Transverse colon (tissue), 4 donors: Measurements from ENCODE around the gene ANKRD24. TPM values are rescaled to one million over a fixed set of nuclear protein-coding genes. Genes with fewer than 3 reads are reported as not detected.
"Not testable (repeated sequence)": the region's sequence is repeated elsewhere in the genome, so short reads cannot be mapped to it uniquely, and the experiment has no call there.

ENCODE experiments used
- DNase-seq: peaks from one replicate; pipeline ENCODE4 v3.0.0-alpha.2; 2019
- H3K27ac ChIP-seq, 4 donors: fragments of 200-600 bp; sonication (generic); 2 replicates each; pipeline ENCODE4 v1.5.1; 2016 to 2018; ENCODE audit warnings: inconsistent platforms in 4 of 4
- H3K27me3 ChIP-seq: fragments of 200-600 bp; sonication (generic); 2 replicates; pipeline ENCODE4 v1.5.1; 2017; ENCODE audit warnings: inconsistent platforms
- H3K36me3 ChIP-seq, 4 donors: fragments of 200-600 bp; sonication (generic); 2 replicates each; pipeline ENCODE4 v1.5.1; 2017 to 2019; ENCODE audit warnings: inconsistent platforms in 4 of 4
- H3K4me1 ChIP-seq, 4 donors: fragments of 200-600 bp; sonication (generic); 2 replicates each; pipeline ENCODE4 v1.5.1; 2017 to 2020; ENCODE audit warnings: inconsistent platforms in 4 of 4
- H3K4me3 ChIP-seq, 4 donors: fragments of 200-600 bp; sonication (generic); 1 replicate in 1 of 4; 2 replicates in 3 of 4; pipeline versions ENCODE4 v1.5.1 to v1.6.1; 2017 to 2019; ENCODE audit warnings: inconsistent platforms in 4 of 4
- H3K9me3 ChIP-seq, 2 donors: fragments of 200-600 bp; sonication (generic); 2 replicates each; pipeline ENCODE4 v1.5.1; 2017 to 2019; ENCODE audit warnings: inconsistent platforms in 2 of 2
- EP300 ChIP-seq: sonication (generic); formaldehyde crosslinking; IDR thresholded peaks from one replicate; pipeline ENCODE4 v1.6.1; 2017; ENCODE audit warnings: antibody characterized with exemption, low read depth
- POLR2A ChIP-seq: fragments of 450-650 bp; IDR thresholded peaks from one replicate; pipeline ENCODE4 v1.6.1; 2016; ENCODE audit warnings: antibody characterized with exemption, mild to moderate bottlenecking, moderate library complexity
- POLR2AphosphoS5 ChIP-seq, 3 donors: sonication (generic); formaldehyde crosslinking; IDR thresholded peaks; one replicate each; pipeline ENCODE4 v1.6.1; 2016; ENCODE audit warnings: antibody characterized with exemption in 3 of 3
- WGBS, 2 donors: methylation state at CpG; one replicate each; pipeline ENCODE4 v1.1.5; 2018; ENCODE audit warnings: low coverage in 1 of 2; 5-methylcytosine and 5-hydroxymethylcytosine counted together
- in situ Hi-C, 4 donors: fragments of 200-750 bp; cut with MboI; loops; one replicate each; pipeline versions ENCODE4 v1.15.0 to v1.15.1; 2017; ENCODE audit warnings: low sequenced_read_pairs in 3 of 4, low pct_ligation_motif_present in 1 of 4, low pct_unique_long_range_greater_than_20kb in 1 of 4
- intact Hi-C: fragments of 100-400 bp; cut with DNase I; formaldehyde crosslinking; loops from one replicate; pipeline ENCODE4 v1.15.1; 2023; ENCODE audit warnings: low total_unique reads
- total RNA-seq, 4 donors: library from RNA; depleted of rRNA; stranded (reverse); fragments of >200 nt; gene quantifications; one replicate each; pipeline ENCODE4 v1.1.0, GENCODE V29; 2016
- TF ChIP-seq, protein P1 (sequence below), 5 experiments: fragments of 200-600 bp in 3 of 5; fragments of 450-650 bp in 2 of 5; sonication (generic) in 3 of 5; IDR thresholded peaks; 1 replicate in 2 of 5; 2 replicates in 3 of 5; pipeline ENCODE4 v1.5.1; 2016 to 2017; ENCODE audit warnings: antibody characterized with exemption in 5 of 5, inconsistent platforms in 3 of 5, mild to moderate bottlenecking in 2 of 5, moderate library complexity in 1 of 5

ANKRD24 gene
- total RNA-seq, 4 donors from 2014 or later = 1.2 to 6.4 (median 2.1) TPM

DNA sequence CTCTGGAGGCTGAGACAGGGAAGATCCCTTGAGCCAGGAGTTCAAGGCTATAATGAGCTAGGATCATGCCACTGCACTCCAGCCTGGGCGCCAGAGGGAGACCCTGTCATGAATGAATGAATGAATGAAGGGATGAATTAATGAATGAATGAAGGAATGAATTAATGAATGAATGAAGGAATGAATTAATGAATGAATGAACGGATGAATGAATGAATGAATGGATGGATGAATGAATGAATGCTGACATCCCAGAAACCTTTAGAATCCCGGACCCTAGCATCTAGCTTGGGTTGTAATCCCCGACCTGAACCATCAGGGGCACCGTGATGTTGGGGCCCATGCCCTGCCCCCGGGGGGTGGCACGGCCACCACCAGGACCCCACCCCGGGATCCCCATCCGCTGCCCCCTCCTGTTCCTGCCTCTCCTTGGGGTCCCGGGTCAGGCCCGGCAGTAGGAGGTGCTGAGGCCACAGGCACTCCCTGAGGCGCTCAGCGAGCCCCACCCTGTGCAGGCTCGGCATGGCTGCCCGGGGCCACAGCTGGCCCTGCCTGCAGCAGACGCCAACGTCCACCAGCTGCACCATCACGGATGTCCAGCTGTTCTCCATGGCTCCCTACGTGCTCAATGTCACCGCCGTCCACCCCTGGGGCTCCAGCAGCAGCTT lies 50.3 kb downstream of the ANKRD24 start:
- no peak for DNase-seq
- in situ Hi-C loops = no loop called here
- peaks cover 48% of the 10 kb centered on the region for H3K27me3 ChIP-seq

DNA sequence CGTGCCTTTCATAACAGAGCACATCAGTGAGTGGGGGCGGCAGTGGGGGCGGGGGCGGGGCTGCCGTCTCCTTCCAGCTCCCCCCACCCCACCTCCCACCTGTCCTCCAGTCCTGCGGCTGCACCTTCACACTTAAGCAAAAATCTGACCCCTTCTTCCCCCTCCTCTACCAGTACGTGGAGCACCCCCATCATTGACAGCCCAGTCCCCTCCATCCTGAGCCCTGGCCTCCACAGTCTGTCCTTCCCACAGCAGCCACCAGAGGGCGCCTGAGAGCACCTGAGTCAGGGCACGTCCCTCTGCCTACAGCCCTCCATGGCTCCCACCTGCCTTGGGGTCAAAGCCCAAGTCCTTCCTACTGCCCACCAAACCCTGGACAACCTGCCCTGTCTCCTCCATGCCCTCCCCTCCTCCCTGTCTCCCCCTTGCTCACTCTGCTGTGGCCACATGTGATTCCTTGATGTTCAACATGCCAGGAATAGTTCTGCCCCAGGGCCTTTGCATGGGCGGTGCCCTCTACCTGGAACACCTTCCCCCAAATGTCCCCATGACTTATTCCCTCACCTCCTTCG lies 50.9 kb downstream of the ANKRD24 start:
- H3K27ac ChIP-seq = no peak overlapping the region
- in situ Hi-C loops (no loop called here), intact Hi-C loops (no loop called here)
- peaks cover 42% of the 10 kb centered on the region for H3K27me3 ChIP-seq
- no peaks in the 10 kb centered on the region for H3K36me3 ChIP-seq
- TF ChIP-seq, protein P1, sequence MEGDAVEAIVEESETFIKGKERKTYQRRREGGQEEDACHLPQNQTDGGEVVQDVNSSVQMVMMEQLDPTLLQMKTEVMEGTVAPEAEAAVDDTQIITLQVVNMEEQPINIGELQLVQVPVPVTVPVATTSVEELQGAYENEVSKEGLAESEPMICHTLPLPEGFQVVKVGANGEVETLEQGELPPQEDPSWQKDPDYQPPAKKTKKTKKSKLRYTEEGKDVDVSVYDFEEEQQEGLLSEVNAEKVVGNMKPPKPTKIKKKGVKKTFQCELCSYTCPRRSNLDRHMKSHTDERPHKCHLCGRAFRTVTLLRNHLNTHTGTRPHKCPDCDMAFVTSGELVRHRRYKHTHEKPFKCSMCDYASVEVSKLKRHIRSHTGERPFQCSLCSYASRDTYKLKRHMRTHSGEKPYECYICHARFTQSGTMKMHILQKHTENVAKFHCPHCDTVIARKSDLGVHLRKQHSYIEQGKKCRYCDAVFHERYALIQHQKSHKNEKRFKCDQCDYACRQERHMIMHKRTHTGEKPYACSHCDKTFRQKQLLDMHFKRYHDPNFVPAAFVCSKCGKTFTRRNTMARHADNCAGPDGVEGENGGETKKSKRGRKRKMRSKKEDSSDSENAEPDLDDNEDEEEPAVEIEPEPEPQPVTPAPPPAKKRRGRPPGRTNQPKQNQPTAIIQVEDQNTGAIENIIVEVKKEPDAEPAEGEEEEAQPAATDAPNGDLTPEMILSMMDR (IDR thresholded peaks at IDR 0.05) = peak; percentile 48 to 63 (median 55)
- TF ChIP-seq POLR2A (no peak), EP300 (no peak), POLR2AphosphoS5 (IDR thresholded peaks at IDR 0.05) (no peak)
- peak; percentile 57 for DNase-seq
- 23 to 24% methylated on average over 3 to 11 of the region's 11 CpGs for WGBS, 2 donors
- H3K9me3 ChIP-seq = no peaks in the 10 kb centered on the region
- H3K4me3 ChIP-seq = no peak overlapping the region
- no peaks in the 10 kb centered on the region for H3K4me1 ChIP-seq

More for the DNA sequence above, 50.3 kb downstream of the ANKRD24 start:
- TF ChIP-seq, protein P1 (IDR thresholded peaks at IDR 0.05) = no peak
- 30 to 100% methylated on average over 1 to 21 of the region's 21 CpGs for WGBS, 2 donors
- no peak overlapping the region for H3K4me3 ChIP-seq
- intact Hi-C loops = no loop called here
- no peak overlapping the region for H3K27ac ChIP-seq
- no peaks in the 10 kb centered on the region for H3K36me3 ChIP-seq
- H3K9me3 ChIP-seq = no peaks in the 10 kb centered on the region
- H3K4me1 ChIP-seq = no peaks in the 10 kb centered on the region

- H3K9me3 ChIP-seq = no peaks in the 10 kb centered on the region
- no peak overlapping the region for H3K4me3 ChIP-seq
- DNase-seq = no peak
- no peaks in the 10 kb centered on the region for H3K4me1 ChIP-seq
- intact Hi-C loops = no loop called here
- no peak overlapping the region for H3K27ac ChIP-seq
- WGBS, 2 donors = 50% methylated on average over 21 of the region's 21 CpGs; no CpG with 5 or more reads in 1 of the 2 donors
- TF ChIP-seq POLR2A (no peak), POLR2AphosphoS5 (IDR thresholded peaks at IDR 0.05) (no peak), EP300 (no peak)
- TF ChIP-seq, protein P1 (IDR thresholded peaks at IDR 0.05) = no peak
- H3K27me3 ChIP-seq = peaks cover 33% of the 10 kb centered on the region
- in situ Hi-C loops = no loop called here
- no peaks in the 10 kb centered on the region for H3K36me3 ChIP-seq
These were observed 51.8 kb downstream of the ANKRD24 start for GRCh38 chr19:4234142-4234861.

GRCh38 chr19:4234862-4235201 lies 52.3 kb downstream of the ANKRD24 start:
- intact Hi-C loops (no loop called here), in situ Hi-C loops (no loop called here)
- Histone ChIP-seq H3K9me3 (no peaks in the 10 kb centered on the region), H3K27ac (no peak overlapping the region), H3K4me1 (no peaks in the 10 kb centered on the region), H3K4me3 (no peak overlapping the region), H3K27me3 (peaks cover 27% of the 10 kb centered on the region), H3K36me3 (no peaks in the 10 kb centered on the region)
- WGBS, 2 donors = 60 to 63% methylated on average over 7 to 13 of the region's 13 CpGs
- TF ChIP-seq POLR2A (no peak), EP300 (no peak), POLR2AphosphoS5 (IDR thresholded peaks at IDR 0.05) (no peak)
- TF ChIP-seq, protein P1 (IDR thresholded peaks at IDR 0.05) = no peak
- no peak for DNase-seq

GRCh38 chr19:4237510-4237909 lies 55.0 kb downstream of the ANKRD24 start:
- in situ Hi-C loops, H3K4me1 ChIP-seq, H3K4me3 ChIP-seq, H3K27ac ChIP-seq, intact Hi-C loops, DNase-seq, H3K9me3 ChIP-seq, H3K36me3 ChIP-seq: not testable (repeated sequence)
- H3K27me3 ChIP-seq = peaks cover 15% of the 10 kb centered on the region
- WGBS, 2 donors = 85 to 90% methylated on average over 14 to 16 of the region's 16 CpGs
